ENCODE results near the gene MBD4.

The MBD4 gene

GRCh38 chr3:129461461-129462146 is 21.9 kb upstream of the MBD4 start:
- TF ChIP-seq POLR2AphosphoS5 (IDR thresholded peaks at IDR 0.05; ENCODE audit: low read depth, low read length) = no peak
- no peak for TF ChIP-seq POLR2A (IDR thresholded peaks at IDR 0.05; ENCODE audit: low read depth, low read length)
- TF ChIP-seq TAF1 (IDR thresholded peaks at IDR 0.05; ENCODE audit: borderline replicate concordance, low read depth, low read length) = no peak
- DNase-seq (ENCODE audit: insufficient read length) (no peak), FAIRE-seq (no peak)

DNA sequence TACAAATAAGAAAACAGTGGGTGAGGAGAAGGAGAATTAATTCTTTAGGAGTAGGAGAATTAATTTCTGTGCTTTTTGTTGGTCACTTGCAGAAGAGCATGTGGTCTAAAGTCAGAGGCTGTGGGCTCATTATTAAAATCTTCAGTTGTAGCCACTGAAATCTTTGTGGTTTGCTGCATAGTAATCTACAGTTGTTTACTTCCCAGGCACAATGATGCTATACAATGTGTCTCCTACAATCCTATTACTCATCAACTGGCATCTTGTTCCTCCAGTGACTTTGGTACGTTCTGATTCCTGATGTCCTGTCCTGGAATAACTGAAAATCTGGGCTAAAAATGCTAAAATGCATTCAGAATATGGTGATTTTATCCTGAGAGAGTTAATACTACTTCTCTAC is 21.3 kb upstream of the MBD4 start:
- TF ChIP-seq TAF1 (IDR thresholded peaks at IDR 0.05; ENCODE audit: borderline replicate concordance, low read depth, low read length) (no peak), POLR2AphosphoS5 (IDR thresholded peaks at IDR 0.05; ENCODE audit: low read depth, low read length) (no peak), POLR2A (IDR thresholded peaks at IDR 0.05; ENCODE audit: low read depth, low read length) (no peak)
- no peak for FAIRE-seq
- DNase-seq (ENCODE audit: insufficient read length) = no peak

DNA sequence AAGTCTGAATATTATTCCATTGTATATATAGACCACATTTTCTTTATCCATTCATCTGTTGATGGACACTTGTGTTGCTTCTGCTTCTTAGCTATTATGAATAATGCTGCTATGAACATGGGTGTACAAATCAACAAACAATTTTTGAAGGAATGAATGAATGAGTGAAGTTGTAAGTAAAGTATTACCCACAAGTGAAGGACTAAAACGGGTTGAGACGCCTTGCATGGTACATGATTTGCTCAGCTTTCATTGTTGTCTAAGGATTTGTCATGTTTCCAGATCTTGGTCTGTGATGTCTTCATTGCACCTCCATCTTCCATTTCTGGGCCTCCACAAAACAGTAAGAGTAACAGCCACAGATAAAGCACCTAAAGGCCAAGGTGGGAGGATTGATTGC is 20.8 kb upstream of the MBD4 start:
- no peak for DNase-seq (ENCODE audit: insufficient read length)
- FAIRE-seq = no peak
- TF ChIP-seq POLR2A (IDR thresholded peaks at IDR 0.05; ENCODE audit: low read depth, low read length) = no peak
- TF ChIP-seq POLR2AphosphoS5 (IDR thresholded peaks at IDR 0.05; ENCODE audit: low read depth, low read length) = no peak
- TF ChIP-seq TAF1 (IDR thresholded peaks at IDR 0.05; ENCODE audit: borderline replicate concordance, low read depth, low read length) = no peak

DNA sequence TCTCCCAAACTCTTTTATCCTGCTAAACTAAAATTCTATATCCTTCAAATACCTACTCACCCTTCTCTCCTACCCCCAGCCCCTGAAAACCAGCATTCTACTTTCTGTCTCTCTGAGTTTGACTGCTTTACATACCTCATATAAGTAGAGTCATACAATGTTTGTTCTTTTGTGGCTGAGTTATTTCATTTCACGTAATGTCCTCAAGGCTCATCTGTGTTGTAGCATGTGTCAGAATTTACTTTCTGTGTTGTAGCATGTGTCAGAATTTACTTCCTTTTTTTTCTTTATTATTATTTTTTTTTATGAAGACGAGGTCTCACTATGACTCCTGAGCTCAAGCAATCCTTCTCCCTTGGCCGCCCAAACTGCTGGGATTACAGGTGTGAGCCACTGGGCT is 20.4 kb upstream of the MBD4 start:
- TF ChIP-seq POLR2A (IDR thresholded peaks at IDR 0.05; ENCODE audit: low read depth, low read length) = no peak
- TF ChIP-seq TAF1 (IDR thresholded peaks at IDR 0.05; ENCODE audit: borderline replicate concordance, low read depth, low read length) = no peak
- no peak for TF ChIP-seq POLR2AphosphoS5 (IDR thresholded peaks at IDR 0.05; ENCODE audit: low read depth, low read length)
- FAIRE-seq = peak; percentile 84
- no peak for DNase-seq (ENCODE audit: insufficient read length)

- no peak for DNase-seq (ENCODE audit: insufficient read length)
- no peak for FAIRE-seq
- TF ChIP-seq POLR2A (IDR thresholded peaks at IDR 0.05; ENCODE audit: low read depth, low read length) = no peak
- no peak for TF ChIP-seq TAF1 (IDR thresholded peaks at IDR 0.05; ENCODE audit: borderline replicate concordance, low read depth, low read length)
- TF ChIP-seq POLR2AphosphoS5 (IDR thresholded peaks at IDR 0.05; ENCODE audit: low read depth, low read length) = no peak
Observed at GRCh38 chr3:129453732-129454131, 14.0 kb upstream of the MBD4 start.

DNA sequence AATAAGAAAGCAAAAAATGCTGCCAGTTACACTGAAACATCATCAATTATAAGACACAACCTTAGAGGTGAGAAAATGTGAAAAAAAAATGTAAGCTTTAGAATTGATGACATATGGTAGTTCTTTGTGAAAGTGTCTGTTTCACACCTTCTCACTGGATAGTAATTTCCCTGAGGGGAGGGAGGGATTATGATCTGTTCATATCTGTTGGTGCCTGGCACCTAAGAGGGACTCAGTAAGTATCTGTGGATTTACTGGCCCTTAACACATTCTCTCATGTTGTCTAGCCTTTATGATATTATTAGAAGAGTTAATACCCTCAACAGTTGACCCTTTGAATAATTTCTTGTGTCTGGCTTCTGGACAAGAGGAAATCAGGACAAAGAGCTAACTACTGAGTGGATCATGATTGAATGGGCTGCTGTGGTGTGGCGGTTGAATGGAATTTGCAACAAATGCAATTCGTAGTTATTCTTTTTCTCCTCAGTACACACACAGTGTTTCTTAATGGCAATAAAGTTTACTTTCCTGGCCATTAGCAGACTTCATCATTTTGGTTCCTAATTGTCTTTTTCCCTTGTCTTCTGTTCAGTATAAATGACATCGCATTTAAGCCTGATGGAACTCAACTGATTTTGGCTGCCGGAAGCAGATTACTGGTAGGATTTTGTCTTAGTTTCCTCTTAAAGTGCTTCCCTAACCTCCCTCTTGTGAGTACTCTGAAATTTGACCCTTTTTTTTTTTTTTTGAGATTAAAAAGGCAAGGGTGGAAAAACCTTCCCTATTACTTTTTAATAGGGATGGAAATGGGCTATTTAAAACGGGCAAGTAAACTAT is 9.7 kb upstream of the MBD4 start:
- no peak for TF ChIP-seq POLR2AphosphoS5 (IDR thresholded peaks at IDR 0.05; ENCODE audit: low read depth, low read length)
- no peak for TF ChIP-seq TAF1 (IDR thresholded peaks at IDR 0.05; ENCODE audit: borderline replicate concordance, low read depth, low read length)
- TF ChIP-seq POLR2A (IDR thresholded peaks at IDR 0.05; ENCODE audit: low read depth, low read length) = no peak
- FAIRE-seq (no peak), DNase-seq (ENCODE audit: insufficient read length) (no peak)

DNA sequence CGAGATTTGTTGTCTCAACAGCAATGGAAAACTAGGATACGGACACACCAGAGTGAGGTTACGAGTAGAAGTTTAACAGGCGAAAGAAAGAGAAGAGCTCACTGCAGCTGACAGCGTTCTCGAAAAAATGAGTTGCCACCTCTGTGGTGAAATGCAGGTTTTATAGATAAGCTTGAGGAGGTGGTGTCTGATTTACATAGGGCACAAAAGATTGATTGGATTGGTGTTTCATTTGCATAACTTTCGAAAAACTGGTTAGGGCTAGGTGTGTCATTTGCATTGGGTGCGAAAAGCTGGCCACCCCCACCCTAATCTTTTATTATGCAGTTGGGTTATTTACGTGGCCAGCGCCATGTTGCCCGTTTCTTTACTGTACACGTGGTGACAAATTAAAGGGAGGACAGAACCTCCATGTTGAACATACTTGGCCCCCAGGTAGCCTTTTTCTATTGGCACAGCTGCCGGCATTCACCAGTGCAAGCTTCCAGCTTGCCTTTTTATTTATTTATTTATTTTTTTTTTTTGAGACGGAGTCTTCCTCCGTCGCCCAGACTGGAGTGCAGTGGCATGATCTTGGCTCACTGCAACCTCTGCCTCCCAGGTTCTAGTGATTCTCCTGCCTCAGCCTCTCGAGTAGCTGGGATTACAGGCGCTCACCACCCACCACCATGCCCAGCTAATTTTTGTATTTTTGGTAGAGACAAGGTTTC is 8.6 kb upstream of the MBD4 start:
- no peak for DNase-seq (ENCODE audit: insufficient read length)
- no peak for FAIRE-seq
- no peak for TF ChIP-seq TAF1 (IDR thresholded peaks at IDR 0.05; ENCODE audit: borderline replicate concordance, low read depth, low read length)

GRCh38 chr3:129446926-129447325 is 7.2 kb upstream of the MBD4 start:
- TF ChIP-seq POLR2A (IDR thresholded peaks at IDR 0.05; ENCODE audit: low read depth, low read length) (no peak), POLR2AphosphoS5 (IDR thresholded peaks at IDR 0.05; ENCODE audit: low read depth, low read length) (no peak), TAF1 (IDR thresholded peaks at IDR 0.05; ENCODE audit: borderline replicate concordance, low read depth, low read length) (no peak)
- FAIRE-seq (no peak), DNase-seq (ENCODE audit: insufficient read length) (no peak)

- TF ChIP-seq POLR2A (IDR thresholded peaks at IDR 0.05; ENCODE audit: low read depth, low read length) = no peak
- TF ChIP-seq POLR2AphosphoS5 (IDR thresholded peaks at IDR 0.05; ENCODE audit: low read depth, low read length) = no peak
- no peak for TF ChIP-seq TAF1 (IDR thresholded peaks at IDR 0.05; ENCODE audit: borderline replicate concordance, low read depth, low read length)
- FAIRE-seq (no peak), DNase-seq (ENCODE audit: insufficient read length) (no peak)
Observed at GRCh38 chr3:129445471-129445870, 5.7 kb upstream of the MBD4 start.

DNA sequence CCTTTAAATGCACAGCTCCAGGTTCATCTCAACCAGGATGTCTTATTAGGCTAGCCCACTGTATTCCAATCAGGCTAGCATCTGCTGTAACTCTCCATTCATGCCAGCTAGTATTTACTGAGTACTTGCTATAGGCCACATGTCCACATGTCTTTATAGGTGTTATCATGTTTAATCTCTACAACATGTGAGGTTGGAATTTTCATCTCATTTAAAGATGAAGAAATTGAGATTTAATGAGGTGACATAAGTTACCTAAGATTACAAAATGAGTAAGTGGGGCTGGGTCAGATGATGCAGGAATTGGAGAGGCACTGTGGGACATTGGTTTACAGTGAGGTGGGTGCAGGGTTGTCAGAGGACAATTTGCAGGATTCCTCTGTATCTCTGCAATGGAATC is 3.2 kb upstream of the MBD4 start:
- TF ChIP-seq TAF1 (IDR thresholded peaks at IDR 0.05; ENCODE audit: borderline replicate concordance, low read depth, low read length) (no peak), POLR2AphosphoS5 (IDR thresholded peaks at IDR 0.05; ENCODE audit: low read depth, low read length) (no peak), POLR2A (IDR thresholded peaks at IDR 0.05; ENCODE audit: low read depth, low read length) (no peak)
- no peak for FAIRE-seq
- no peak for DNase-seq (ENCODE audit: insufficient read length)

DNA sequence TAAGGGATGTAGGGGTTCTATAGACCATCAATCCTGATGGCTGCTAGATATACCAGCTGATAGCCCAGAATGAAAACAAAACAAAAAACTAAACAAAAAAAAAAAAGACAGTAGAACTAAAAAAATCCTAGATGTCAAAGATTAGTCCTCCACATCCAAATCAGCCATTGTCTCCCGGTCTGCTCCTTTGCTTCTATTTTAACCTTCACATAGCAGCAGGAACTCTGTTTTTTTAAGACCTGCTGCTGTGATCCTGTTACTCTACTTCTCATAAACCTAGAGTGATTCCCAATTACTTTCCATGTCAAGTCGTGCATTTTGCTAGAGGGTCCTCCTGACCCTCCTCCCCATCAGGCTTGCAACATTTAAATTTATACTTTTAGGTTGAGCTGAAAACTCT is 2.7 kb upstream of the MBD4 start:
- DNase-seq (ENCODE audit: insufficient read length) (no peak), FAIRE-seq (no peak)
- no peak for TF ChIP-seq POLR2AphosphoS5 (IDR thresholded peaks at IDR 0.05; ENCODE audit: low read depth, low read length)
- no peak for TF ChIP-seq TAF1 (IDR thresholded peaks at IDR 0.05; ENCODE audit: borderline replicate concordance, low read depth, low read length)
